ENCODE measurements around the gene NTNG1. TPM values are rescaled to one million over a fixed set of nuclear protein-coding genes. Genes with fewer than 3 reads are reported as not detected.

The NTNG1 gene
- total RNA-seq, 2 donors from 2014 or later: 2.5 to 2.6 TPM

- H3K27me3 Mint-ChIP-seq (ENCODE audit: insufficient read depth): no peaks in the 10 kb centered on the region
- Histone ChIP-seq H3K9ac (ENCODE audit: extremely low read depth, low read length, poor library complexity, severe bottlenecking) (no peak overlapping the region), H3K27ac (ENCODE audit: low read depth, low read length) (no peak overlapping the region), H3K9me3 (ENCODE audit: control insufficient read depth, low read length) (no peaks in the 10 kb centered on the region), H3K4me1 (ENCODE audit: control insufficient read depth, insufficient read depth, low read length) (no peaks in the 10 kb centered on the region), H3K4me3 (ENCODE audit: low read length) (no peak overlapping the region), H3K36me3 (ENCODE audit: control insufficient read depth, insufficient read depth, low read length) (no peaks in the 10 kb centered on the region), H3K27me3 (ENCODE audit: control insufficient read depth, insufficient read depth, low read length, poor library complexity, severe bottlenecking) (no peaks in the 10 kb centered on the region)
- H3K4me1 Mint-ChIP-seq: no peaks in the 10 kb centered on the region
- no peak for TF ChIP-seq CTCF (conservative IDR thresholded peaks at IDR 0.05)
- no peak for DNase-seq
- no peaks in the 10 kb centered on the region for H3K36me3 Mint-ChIP-seq (ENCODE audit: low read depth)
- no peak overlapping the region for H3K27ac Mint-ChIP-seq
- no peak overlapping the region for H3K4me3 Mint-ChIP-seq
- WGBS, 2 experiments (ENCODE audit: insufficient coverage in 1 of 2, insufficient read length in 1 of 2): 91 to 100% methylated on average over 1 to 2 of the region's 2 CpGs
- no peaks in the 10 kb centered on the region for H3K9me3 Mint-ChIP-seq
Observed at GRCh38 chr1:107124694-107125093, 16.1 kb upstream of the NTNG1 start.

GRCh38 chr1:107132195-107132594 lies 8.6 kb upstream of the NTNG1 start:
- WGBS, 2 experiments (ENCODE audit: insufficient coverage in 1 of 2, insufficient read length in 1 of 2): no CpG with 5 or more reads among the region's 1 CpG

DNA sequence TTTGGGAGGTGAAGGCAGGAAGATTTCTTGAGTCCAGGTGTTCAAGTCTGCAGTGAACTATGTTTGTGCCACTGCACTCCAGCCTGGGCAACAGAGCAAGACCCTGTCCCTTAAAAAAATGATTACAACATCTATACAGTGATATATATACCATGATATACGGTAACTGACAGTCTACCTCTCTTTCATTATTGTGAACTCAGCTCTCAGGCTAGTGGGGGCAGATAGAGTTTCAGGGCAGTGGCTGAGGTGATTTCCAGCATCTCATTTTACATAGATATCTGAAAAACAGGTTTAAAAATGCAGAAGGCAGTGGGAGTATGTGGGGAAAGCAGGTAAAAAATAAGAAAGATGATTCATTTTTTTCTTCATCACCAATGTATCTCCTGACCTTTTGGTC lies 8.1 kb upstream of the NTNG1 start:
- Mint-ChIP-seq H3K36me3 (ENCODE audit: low read depth) (no peaks in the 10 kb centered on the region), H3K27ac (no peak overlapping the region), H3K27me3 (ENCODE audit: insufficient read depth) (peaks cover 9% of the 10 kb centered on the region), H3K4me1 (peaks cover 3% of the 10 kb centered on the region), H3K9me3 (no peaks in the 10 kb centered on the region), H3K4me3 (no peak overlapping the region)
- H3K27ac ChIP-seq (ENCODE audit: low read depth, low read length): no peak overlapping the region
- TF ChIP-seq CTCF (conservative IDR thresholded peaks at IDR 0.05): no peak
- H3K4me3 ChIP-seq (ENCODE audit: low read length): no peak overlapping the region
- no peaks in the 10 kb centered on the region for H3K36me3 ChIP-seq (ENCODE audit: control insufficient read depth, insufficient read depth, low read length)
- no peak overlapping the region for H3K9ac ChIP-seq (ENCODE audit: extremely low read depth, low read length, poor library complexity, severe bottlenecking)
- DNase-seq: no peak
- H3K4me1 ChIP-seq (ENCODE audit: control insufficient read depth, insufficient read depth, low read length): no peaks in the 10 kb centered on the region
- peaks cover 14% of the 10 kb centered on the region for H3K27me3 ChIP-seq (ENCODE audit: control insufficient read depth, insufficient read depth, low read length, poor library complexity, severe bottlenecking)
- H3K9me3 ChIP-seq (ENCODE audit: control insufficient read depth, low read length): no peaks in the 10 kb centered on the region
- 90% methylated on average over 1 of the region's 1 CpG; no CpG with 5 or more reads in 1 of the 2 experiments for WGBS, 2 experiments (ENCODE audit: insufficient coverage in 1 of 2, insufficient read length in 1 of 2)

More at GRCh38 chr1:107132195-107132594, 8.6 kb upstream of the NTNG1 start:
- Histone ChIP-seq H3K27me3 (ENCODE audit: control insufficient read depth, insufficient read depth, low read length, poor library complexity, severe bottlenecking) (peaks cover 8% of the 10 kb centered on the region), H3K36me3 (ENCODE audit: control insufficient read depth, insufficient read depth, low read length) (no peaks in the 10 kb centered on the region), H3K4me3 (ENCODE audit: low read length) (no peak overlapping the region), H3K9ac (ENCODE audit: extremely low read depth, low read length, poor library complexity, severe bottlenecking) (no peak overlapping the region), H3K9me3 (ENCODE audit: control insufficient read depth, low read length) (no peaks in the 10 kb centered on the region), H3K4me1 (ENCODE audit: control insufficient read depth, insufficient read depth, low read length) (no peaks in the 10 kb centered on the region), H3K27ac (ENCODE audit: low read depth, low read length) (no peak overlapping the region)
- peaks cover 4% of the 10 kb centered on the region for H3K27me3 Mint-ChIP-seq (ENCODE audit: insufficient read depth)
- no peak overlapping the region for H3K27ac Mint-ChIP-seq
- H3K9me3 Mint-ChIP-seq: no peaks in the 10 kb centered on the region
- H3K36me3 Mint-ChIP-seq (ENCODE audit: low read depth): no peaks in the 10 kb centered on the region
- no peak for DNase-seq
- no peak overlapping the region for H3K4me3 Mint-ChIP-seq
- H3K4me1 Mint-ChIP-seq: peaks cover 3% of the 10 kb centered on the region
- no peak for TF ChIP-seq CTCF (conservative IDR thresholded peaks at IDR 0.05)
